Liver (tissue), 9 donors: Measurements from ENCODE around the gene TMPRSS3. TPM values are rescaled to one million over a fixed set of nuclear protein-coding genes. Genes with fewer than 3 reads are reported as not detected.

ENCODE experiments used
- DNase-seq: peaks from one replicate; pipeline ENCODE4 v3.0.0-alpha.2; 2017; ENCODE audit warnings: low spot score
- H3K27ac ChIP-seq, 2 donors: one replicate each; pipeline ENCODE4 v1.7.0; 2013; ENCODE audit warnings: inconsistent platforms in 2 of 2, low read length in 2 of 2, control low read depth in 1 of 2, low read depth in 1 of 2, mild to moderate bottlenecking in 1 of 2
- H3K27me3 ChIP-seq, 4 donors: one replicate each; pipeline versions ENCODE4 v1.6.1 to v1.7.0; 2013; ENCODE audit warnings: low read length in 3 of 4, inconsistent platforms in 1 of 4, mild to moderate bottlenecking in 1 of 4, moderate library complexity in 1 of 4; ENCODE audit not compliant: control insufficient read depth in 4 of 4, insufficient read depth in 4 of 4
- H3K36me3 ChIP-seq, 4 donors: one replicate each; pipeline versions ENCODE4 v1.6.1 to v1.7.0; 2013; ENCODE audit warnings: low read length in 3 of 4, mild to moderate bottlenecking in 3 of 4, low read depth in 1 of 4, moderate library complexity in 1 of 4; ENCODE audit not compliant: control insufficient read depth in 4 of 4, insufficient read depth in 3 of 4
- H3K4me1 ChIP-seq, 4 donors: one replicate each; pipeline versions ENCODE4 v1.6.1 to v1.7.0; 2013; ENCODE audit warnings: low read length in 3 of 4, mild to moderate bottlenecking in 3 of 4, moderate library complexity in 1 of 4; ENCODE audit not compliant: control insufficient read depth in 4 of 4, insufficient read depth in 4 of 4
- H3K4me3 ChIP-seq, 3 donors: one replicate each; pipeline versions ENCODE4 v1.6.1 to v1.7.0; 2013; ENCODE audit warnings: low read length in 3 of 3, control low read depth in 1 of 3, low read depth in 1 of 3, mild to moderate bottlenecking in 1 of 3
- H3K9ac ChIP-seq, 2 donors: one replicate each; pipeline ENCODE4 v1.7.0; 2013; ENCODE audit warnings: low read length in 2 of 2, mild to moderate bottlenecking in 2 of 2, moderate library complexity in 2 of 2, control low read depth in 1 of 2, low read depth in 1 of 2
- H3K9me3 ChIP-seq, 4 donors: one replicate each; pipeline versions ENCODE4 v1.6.1 to v1.7.0; 2013; ENCODE audit warnings: low read length in 3 of 4; ENCODE audit not compliant: control insufficient read depth in 4 of 4
- CTCF ChIP-seq: fragments of 150-350 bp; IDR thresholded peaks from 2 replicates; pipeline ENCODE4 v1.5.1; 2017; ENCODE audit warnings: improper control_type of control experiment, low read depth, low read length; ENCODE audit not compliant: missing input control
- EGR1 ChIP-seq, 2 donors: IDR thresholded peaks; 2 replicates each; pipeline ENCODE4 v1.6.1; 2016 to 2018; ENCODE audit warnings: antibody characterized with exemption in 2 of 2, low read depth in 2 of 2
- FOXA1 ChIP-seq: IDR thresholded peaks from 2 replicates; pipeline ENCODE4 v1.6.1; 2016; ENCODE audit warnings: antibody characterized with exemption
- FOXA2 ChIP-seq: IDR thresholded peaks from 2 replicates; pipeline ENCODE4 v1.6.1; 2016; ENCODE audit warnings: antibody characterized with exemption
- GABPA ChIP-seq, 2 donors: IDR thresholded peaks in 1 of 2; conservative IDR thresholded peaks in 1 of 2; 2 replicates each; pipeline ENCODE4 v1.6.1; 2016; ENCODE audit warnings: antibody characterized with exemption in 2 of 2, mild to moderate bottlenecking in 1 of 2, moderate library complexity in 1 of 2
- HNF4A ChIP-seq, 2 donors: conservative IDR thresholded peaks; 2 replicates each; pipeline ENCODE4 v1.6.1; 2016; ENCODE audit warnings: antibody characterized with exemption in 2 of 2, mild to moderate bottlenecking in 2 of 2
- HNF4G ChIP-seq: IDR thresholded peaks from 2 replicates; pipeline ENCODE4 v1.6.1; 2016; ENCODE audit warnings: antibody characterized with exemption
- JUND ChIP-seq, 2 donors: IDR thresholded peaks; 2 replicates each; pipeline ENCODE4 v1.6.1; 2016; ENCODE audit warnings: antibody characterized with exemption in 2 of 2
- NR2F2 ChIP-seq: IDR thresholded peaks from 2 replicates; pipeline ENCODE4 v1.6.1; 2016; ENCODE audit warnings: antibody characterized with exemption
- RAD21 ChIP-seq, 2 donors: IDR thresholded peaks; 2 replicates each; pipeline ENCODE4 v1.6.1; 2016; ENCODE audit warnings: antibody characterized with exemption in 2 of 2, mild to moderate bottlenecking in 2 of 2
- RXRA ChIP-seq, 2 donors: IDR thresholded peaks; 2 replicates each; pipeline ENCODE4 v1.6.1; 2017 to 2018; ENCODE audit warnings: antibody characterized with exemption in 2 of 2, mild to moderate bottlenecking in 1 of 2
- TAF1 ChIP-seq: conservative IDR thresholded peaks from 2 replicates; pipeline ENCODE4 v1.6.1; 2016; ENCODE audit warnings: antibody characterized with exemption, mild to moderate bottlenecking
- ZBTB33 ChIP-seq: IDR thresholded peaks from 2 replicates; pipeline ENCODE4 v1.6.1; 2016; ENCODE audit warnings: antibody characterized with exemption
- WGBS: extraction: QIAGEN DNeasy Blood & Tissue Kit; methylation state at CpG from one replicate; pipeline ENCODE4 v1.1.7; 2013; 5-methylcytosine and 5-hydroxymethylcytosine counted together
- polyA plus RNA-seq, 2 donors: library from polyadenylated mRNA; stranded (reverse) in 1 of 2; unstranded in 1 of 2; fragments of 200-250 nt in 1 of 2; fragments of >200 nt in 1 of 2; fragmentation: Nextera tagmentation in 1 of 2; extraction: Ambion mirVana in 1 of 2; gene quantifications; one replicate each; pipeline versions ENCODE4 v1.2.1 to v1.2.3, GENCODE V29; 2013 to 2015
- total RNA-seq, 2 donors: library from RNA; depleted of rRNA; stranded (reverse); fragments of >200 nt; gene quantifications; one replicate each; pipeline ENCODE4 v1.2.3, GENCODE V29; 2014
- TF ChIP-seq, protein P1 (sequence below): IDR thresholded peaks from 2 replicates; pipeline ENCODE4 v1.6.1; 2016; ENCODE audit warnings: antibody characterized with exemption
- donor health status: healthy.
- donor health status: healthy.
- donor health status: healthy.
- donor health status: healthy.
- donor health status: healthy.

Gene TMPRSS3
- total and polyA plus RNA-seq, 4 donors: 0.25 to 0.50 TPM; not detected in 2

- no peak for TF ChIP-seq EGR1 (IDR thresholded peaks at IDR 0.05; ENCODE audit: low read depth in 2 of 2)
- no peak for TF ChIP-seq NR2F2
- no peak for TF ChIP-seq ZBTB33
- TF ChIP-seq HNF4G: no peak
- no peak for TF ChIP-seq CTCF
- TF ChIP-seq RAD21 (IDR thresholded peaks at IDR 0.05): no peak
- no peak for TF ChIP-seq HNF4A (conservative IDR thresholded peaks at IDR 0.05)
- no peak for TF ChIP-seq GABPA (IDR thresholded peaks at IDR 0.05 in 1 of 2, conservative IDR thresholded peaks at IDR 0.05 in 1 of 2)
- no peak for TF ChIP-seq JUND (IDR thresholded peaks at IDR 0.05)
- no peaks in the 10 kb centered on the region for H3K27me3 ChIP-seq
- no peaks in the 10 kb centered on the region for H3K4me1 ChIP-seq
- no peaks in the 10 kb centered on the region for H3K36me3 ChIP-seq
- no peak overlapping the region for H3K4me3 ChIP-seq
- WGBS: 82% methylated on average over 10 of the region's 10 CpGs
- DNase-seq: no peak
- H3K9me3 ChIP-seq: no peaks in the 10 kb centered on the region
- H3K9ac ChIP-seq: no peak overlapping the region
- H3K27ac ChIP-seq: no peak overlapping the region
These were observed 48.9 kb upstream of the TMPRSS3 start for GRCh38 chr21:42444745-42445059.

DNA sequence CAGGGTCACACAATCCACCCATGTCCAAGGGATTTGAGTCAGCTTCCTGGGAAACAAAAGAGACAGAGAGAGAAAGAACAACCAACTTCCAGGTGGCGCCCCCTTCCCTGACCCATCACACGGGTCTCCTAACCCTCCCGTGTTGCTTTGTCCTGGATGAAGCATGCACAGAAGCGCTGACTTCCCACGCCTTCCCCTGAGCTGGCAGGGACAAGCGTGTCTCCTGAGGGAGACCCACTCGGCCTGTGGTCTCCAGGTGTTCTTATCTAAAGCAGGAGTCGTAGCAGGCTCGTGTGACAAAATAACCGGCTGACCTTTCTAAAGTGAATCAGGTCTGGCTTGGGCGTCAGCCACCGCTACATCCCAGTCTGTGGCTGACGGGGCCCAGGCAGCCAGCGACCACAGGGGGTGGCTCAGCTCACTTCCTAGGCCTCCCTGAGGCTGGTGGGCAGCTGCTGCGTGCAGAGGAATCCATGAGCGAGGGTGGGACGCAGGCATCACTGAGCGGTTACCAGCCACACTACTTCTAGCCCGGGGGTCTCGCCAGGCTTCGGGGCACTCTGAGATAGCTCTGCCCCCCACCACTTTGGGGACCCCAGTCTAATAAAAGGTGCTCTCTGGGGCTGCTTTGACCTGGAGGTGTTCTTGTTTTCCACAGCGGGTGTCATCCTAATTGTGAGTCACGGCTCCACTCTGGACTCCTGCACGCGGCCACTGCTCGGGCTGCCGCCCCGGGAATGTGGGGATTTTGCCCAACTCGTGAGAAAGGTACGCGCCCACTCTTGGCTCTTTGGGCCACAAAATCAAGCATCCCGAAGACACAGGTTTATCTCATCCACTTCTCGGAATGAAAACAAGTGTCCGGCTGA, 48.3 kb upstream of the TMPRSS3 start:
- H3K4me3 ChIP-seq: no peak overlapping the region
- no peak for TF ChIP-seq FOXA2
- TF ChIP-seq NR2F2: no peak

GRCh38 chr21:42443181-42443785, 47.4 kb upstream of the TMPRSS3 start:
- Histone ChIP-seq H3K27me3 (no peaks in the 10 kb centered on the region), H3K9me3 (no peaks in the 10 kb centered on the region), H3K36me3 (no peaks in the 10 kb centered on the region), H3K4me1 (no peaks in the 10 kb centered on the region), H3K9ac (no peak overlapping the region), H3K4me3 (no peak overlapping the region), H3K27ac (no peak overlapping the region)
- WGBS: 87% methylated on average over 15 of the region's 15 CpGs
- TF ChIP-seq HNF4A (conservative IDR thresholded peaks at IDR 0.05) (no peak), FOXA1 (no peak), HNF4G (no peak), TAF1 (no peak), RXRA (IDR thresholded peaks at IDR 0.05) (no peak), ZBTB33 (no peak)
- TF ChIP-seq, protein P1, sequence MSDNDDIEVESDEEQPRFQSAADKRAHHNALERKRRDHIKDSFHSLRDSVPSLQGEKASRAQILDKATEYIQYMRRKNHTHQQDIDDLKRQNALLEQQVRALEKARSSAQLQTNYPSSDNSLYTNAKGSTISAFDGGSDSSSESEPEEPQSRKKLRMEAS: no peak
- no peak for DNase-seq

More for the DNA sequence above, 48.3 kb upstream of the TMPRSS3 start:
- no peaks in the 10 kb centered on the region for H3K9me3 ChIP-seq
- H3K9ac ChIP-seq: no peak overlapping the region
- H3K27ac ChIP-seq: no peak overlapping the region
- WGBS: 81% methylated on average over 34 of the region's 34 CpGs
- no peaks in the 10 kb centered on the region for H3K36me3 ChIP-seq
- DNase-seq: no peak
- H3K4me1 ChIP-seq: no peaks in the 10 kb centered on the region
- H3K27me3 ChIP-seq: no peaks in the 10 kb centered on the region
